Fibroblast of peridontal ligament (primary cell): Measurements from ENCODE around the gene IL15RA.
"Not testable (repeated sequence)": the region's sequence is repeated elsewhere in the genome, so short reads cannot be mapped to it uniquely, and the experiment has no call there.

ENCODE experiments used
- DNase-seq: peaks from one replicate; pipeline ENCODE4 v3.0.0-alpha.2; 2010; ENCODE audit errors: extremely low read depth

Gene IL15RA

GRCh38 chr10:5924889-5925288 is 52.5 kb downstream of the IL15RA start:
- no peak for DNase-seq

- DNase-seq: no peak
These were observed 55.6 kb downstream of the IL15RA start for GRCh38 chr10:5921746-5922145.

GRCh38 chr10:5919568-5919967 is 57.8 kb downstream of the IL15RA start:
- DNase-seq: no peak

GRCh38 chr10:5918763-5919162 is 58.6 kb downstream of the IL15RA start:
- DNase-seq: no peak

- DNase-seq: no peak
These were observed 60.0 kb downstream of the IL15RA start for GRCh38 chr10:5917305-5917704.

DNA sequence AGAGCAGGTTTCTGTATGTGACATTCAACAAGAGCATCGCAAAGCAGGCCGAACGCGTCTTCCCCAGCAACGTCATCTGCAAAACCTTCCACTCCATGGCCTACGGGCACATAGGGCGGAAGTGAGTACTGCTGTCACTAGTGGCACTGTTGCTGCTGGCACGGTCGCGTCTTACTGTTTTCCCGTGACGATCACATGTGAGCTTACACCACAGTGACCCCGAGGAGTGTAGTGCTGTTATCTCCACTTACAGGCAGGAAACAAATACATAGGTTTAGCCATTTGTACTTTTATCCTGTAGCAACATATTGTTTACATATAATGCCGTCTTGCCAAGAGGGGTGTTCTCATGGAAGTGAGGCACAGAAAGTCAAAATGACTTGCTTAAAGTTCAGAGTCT is 61.9 kb downstream of the IL15RA start:
- DNase-seq: no peak

DNA sequence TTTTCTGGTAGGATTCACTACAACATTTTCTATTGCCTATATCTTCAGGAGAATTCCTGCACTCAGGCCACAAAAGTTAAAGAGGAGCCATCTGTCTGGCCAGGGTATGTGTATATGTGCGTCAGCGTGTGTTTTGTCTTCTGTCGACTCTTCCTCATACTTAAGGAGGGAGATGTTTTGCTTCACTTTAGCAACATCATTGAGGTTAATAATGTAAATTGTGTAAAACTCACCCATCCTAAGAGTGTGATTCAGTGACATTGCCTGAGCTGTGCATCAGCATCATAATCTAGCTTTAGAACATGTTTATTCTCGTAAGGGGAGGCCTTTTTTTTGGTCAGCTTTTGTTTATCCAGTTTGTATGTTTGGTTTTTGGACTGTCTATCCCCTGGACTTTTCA is 63.6 kb downstream of the IL15RA start:
- DNase-seq: no peak

GRCh38 chr10:5911670-5912069 is 65.7 kb downstream of the IL15RA start:
- DNase-seq: no peak

- DNase-seq: no peak
These were observed 66.8 kb downstream of the IL15RA start for GRCh38 chr10:5910323-5911100.

- not testable (repeated sequence) for DNase-seq
These were observed 68.7 kb downstream of the IL15RA start for GRCh38 chr10:5908676-5909075.

DNA sequence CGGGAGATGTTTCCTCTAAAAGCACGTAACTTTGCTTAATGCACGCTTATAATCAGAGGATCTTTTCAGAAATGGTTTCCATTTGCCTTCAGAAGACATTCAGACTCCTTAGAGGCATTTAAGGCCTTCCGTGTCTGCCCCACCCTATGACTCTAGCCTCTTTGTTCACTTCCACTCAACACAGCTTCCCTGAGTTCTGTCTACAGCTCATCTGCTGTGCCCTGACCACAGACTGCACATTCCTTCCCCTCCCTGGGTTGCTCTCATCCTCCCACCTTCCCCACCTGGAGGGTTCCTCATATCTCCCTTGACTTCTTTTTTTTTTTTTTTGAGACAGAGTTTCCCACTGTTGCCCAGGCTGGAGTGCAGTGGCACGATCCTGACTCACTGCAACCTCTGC is 70.7 kb downstream of the IL15RA start:
- DNase-seq: no peak

DNA sequence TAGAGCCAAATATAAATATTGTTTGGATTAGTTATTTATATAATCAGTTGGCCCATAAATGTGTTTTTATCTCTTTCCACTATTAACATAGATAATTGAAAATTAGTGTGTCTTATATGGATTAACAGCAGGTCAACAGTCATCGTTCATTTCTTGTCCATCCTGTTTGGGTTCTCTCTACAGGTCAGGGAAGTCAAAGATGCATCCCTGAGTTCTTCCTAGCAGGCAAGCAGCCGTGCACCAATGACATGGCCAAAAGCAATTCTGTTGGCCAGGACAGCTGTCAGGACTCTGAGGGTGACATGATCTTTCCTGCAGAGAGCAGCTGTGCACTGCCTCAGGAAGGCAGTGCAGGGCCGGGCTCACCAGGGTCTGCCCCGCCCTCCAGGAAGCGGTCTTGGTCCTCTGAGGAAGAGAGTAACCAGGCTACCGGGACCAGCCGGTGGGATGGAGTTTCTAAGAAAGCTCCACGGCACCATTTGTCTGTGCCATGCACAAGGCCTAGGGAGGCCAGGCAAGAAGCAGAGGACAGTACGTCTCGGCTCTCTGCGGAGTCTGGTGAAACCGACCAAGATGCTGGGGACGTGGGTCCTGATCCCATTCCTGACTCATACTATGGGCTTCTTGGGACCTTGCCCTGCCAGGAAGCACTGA is 71.4 kb downstream of the IL15RA start:
- DNase-seq: no peak

GRCh38 chr10:5904227-5904626 is 73.1 kb downstream of the IL15RA start:
- DNase-seq: no peak

DNA sequence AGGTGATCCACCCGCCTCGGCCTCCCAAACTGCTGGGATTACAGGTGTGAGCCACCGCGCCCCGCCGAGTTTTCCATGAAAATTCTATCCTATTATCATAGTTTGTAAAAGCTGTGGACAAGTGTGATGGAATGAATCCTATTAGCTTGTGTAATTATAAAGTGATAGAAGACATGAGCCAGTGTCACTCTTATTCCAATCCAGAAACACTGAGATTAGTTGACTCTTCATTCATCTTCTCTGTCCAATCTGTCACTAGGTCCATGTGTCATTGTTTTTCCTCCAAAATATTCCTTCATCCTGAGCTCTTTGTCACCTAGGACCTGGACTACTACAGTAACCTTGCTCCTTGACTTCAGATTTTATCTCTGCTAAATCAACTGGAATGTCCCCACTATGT is 73.8 kb downstream of the IL15RA start:
- DNase-seq: no peak

GRCh38 chr10:5902511-5903274 is 74.7 kb downstream of the IL15RA start:
- no peak for DNase-seq
